Natural killer cell treated with Interleukin-12 subunit alpha and Interleukin-12 subunit beta and Interleukin-15 and Interleukin-18, amount 100 ng/mL, for 72 hours (primary cell): ENCODE results near the gene HDAC10. TPM values are rescaled to one million over a fixed set of nuclear protein-coding genes. Genes with fewer than 3 reads are reported as not detected.

Experiments used
- ATAC-seq, 2 donors: fragments of 150-1000 bp; cut with Tn5 transposase in 1 of 2; sonication (Bioruptor Pico), chemical (Tn5 transposase) in 1 of 2; 2 replicates each; pipeline ENCODE4 v1.10.0; 2021
- DNase-seq: peaks from one replicate; pipeline ENCODE4 v3.0.0; 2022; ENCODE audit warnings: low spot score
- H3K27ac Mint-ChIP-seq, 2 donors: 1 replicate in 1 of 2; 2 replicates in 1 of 2; pipeline ENCODE4 v1.8.0; 2022; ENCODE audit warnings: mixed read lengths in 2 of 2, mild to moderate bottlenecking in 1 of 2, moderate library complexity in 1 of 2
- H3K27me3 Mint-ChIP-seq, 2 donors: 1 replicate in 1 of 2; 2 replicates in 1 of 2; pipeline ENCODE4 v1.8.0; 2022; ENCODE audit warnings: mixed read lengths in 2 of 2
- H3K36me3 Mint-ChIP-seq: one replicate; pipeline ENCODE4 v1.8.0; 2022; ENCODE audit warnings: mixed read lengths
- H3K4me1 Mint-ChIP-seq, 2 donors: 1 replicate in 1 of 2; 2 replicates in 1 of 2; pipeline ENCODE4 v1.8.0; 2022; ENCODE audit warnings: low read depth in 2 of 2, mixed read lengths in 2 of 2, mild to moderate bottlenecking in 1 of 2
- H3K4me3 Mint-ChIP-seq: one replicate; pipeline ENCODE4 v1.8.0; 2022; ENCODE audit warnings: mixed read lengths
- H3K9me3 Mint-ChIP-seq: 2 replicates; pipeline ENCODE4 v1.8.0; 2022; ENCODE audit warnings: mixed read lengths
- total RNA-seq, 2 donors: library from RNA; stranded (reverse); gene quantifications; one replicate each; pipeline ENCODE4 v1.2.3, GENCODE V29; 2022

HDAC10 gene
- total RNA-seq, 2 donors from 2014 or later: 54.5 to 113 TPM

GRCh38 chr22:50220603-50221409, 30.3 kb downstream of the HDAC10 start:
- no peak overlapping the region for H3K27ac Mint-ChIP-seq
- DNase-seq (no peak), ATAC-seq (no peak)
- no peaks in the 10 kb centered on the region for H3K9me3 Mint-ChIP-seq
- no peaks in the 10 kb centered on the region for H3K36me3 Mint-ChIP-seq
- no peaks in the 10 kb centered on the region for H3K4me1 Mint-ChIP-seq
- no peak overlapping the region for H3K4me3 Mint-ChIP-seq
- H3K27me3 Mint-ChIP-seq: no peaks in the 10 kb centered on the region

GRCh38 chr22:50219800-50220602, 31.1 kb downstream of the HDAC10 start:
- Mint-ChIP-seq H3K9me3 (no peaks in the 10 kb centered on the region), H3K36me3 (peaks cover 1% of the 10 kb centered on the region), H3K27ac (no peak overlapping the region), H3K4me1 (peaks cover under 1 to 2% of the 10 kb centered on the region in 2 donors), H3K4me3 (no peak overlapping the region), H3K27me3 (no peaks in the 10 kb centered on the region)
- ATAC-seq (no peak), DNase-seq (no peak)

GRCh38 chr22:50218996-50219727, 31.9 kb downstream of the HDAC10 start:
- Mint-ChIP-seq H3K27ac (no peak overlapping the region), H3K9me3 (no peaks in the 10 kb centered on the region), H3K4me3 (no peak overlapping the region), H3K27me3 (no peaks in the 10 kb centered on the region), H3K4me1 (peaks cover 5 to 6% of the 10 kb centered on the region in 2 donors), H3K36me3 (peaks cover 6% of the 10 kb centered on the region)
- DNase-seq (no peak), ATAC-seq (no peak)

- no peaks in the 10 kb centered on the region for H3K9me3 Mint-ChIP-seq
- H3K27me3 Mint-ChIP-seq: no peaks in the 10 kb centered on the region
- H3K27ac Mint-ChIP-seq: no peak overlapping the region
These were observed 32.7 kb downstream of the HDAC10 start for GRCh38 chr22:50218153-50218995.

GRCh38 chr22:50217543-50218152, 33.4 kb downstream of the HDAC10 start:
- Mint-ChIP-seq H3K9me3 (no peaks in the 10 kb centered on the region), H3K36me3 (peaks cover 10% of the 10 kb centered on the region), H3K4me1 (peaks cover 5 to 9% of the 10 kb centered on the region in 2 donors), H3K27ac (no peak overlapping the region), H3K27me3 (no peaks in the 10 kb centered on the region), H3K4me3 (no peak overlapping the region)
- ATAC-seq: no peak
- no peak for DNase-seq

More at GRCh38 chr22:50218153-50218995, 32.7 kb downstream of the HDAC10 start:
- H3K4me1 Mint-ChIP-seq: peaks cover 5 to 6% of the 10 kb centered on the region in 2 donors
- DNase-seq (no peak), ATAC-seq (no peak)
- H3K4me3 Mint-ChIP-seq: no peak overlapping the region
- peaks cover 6% of the 10 kb centered on the region for H3K36me3 Mint-ChIP-seq

GRCh38 chr22:50216684-50217520, 34.2 kb downstream of the HDAC10 start:
- H3K27me3 Mint-ChIP-seq: no peaks in the 10 kb centered on the region
- no peak overlapping the region for H3K27ac Mint-ChIP-seq
- peaks cover 5 to 14% of the 10 kb centered on the region in 2 donors for H3K4me1 Mint-ChIP-seq
- peak in 1 of 2 donors; percentile 4 for ATAC-seq
- H3K36me3 Mint-ChIP-seq: peaks cover 13% of the 10 kb centered on the region
- H3K4me3 Mint-ChIP-seq: no peak overlapping the region
- DNase-seq: no peak
- H3K9me3 Mint-ChIP-seq: no peaks in the 10 kb centered on the region

- H3K4me1 Mint-ChIP-seq: peaks cover 5 to 16% of the 10 kb centered on the region in 2 donors
- no peak overlapping the region for H3K4me3 Mint-ChIP-seq
- no peak for DNase-seq
- no peak for ATAC-seq
- H3K27me3 Mint-ChIP-seq: no peaks in the 10 kb centered on the region
- no peaks in the 10 kb centered on the region for H3K9me3 Mint-ChIP-seq
- H3K27ac Mint-ChIP-seq: no peak overlapping the region
- peaks cover 13% of the 10 kb centered on the region for H3K36me3 Mint-ChIP-seq
These were observed 34.9 kb downstream of the HDAC10 start for GRCh38 chr22:50216055-50216683.

- ATAC-seq: no peak
- DNase-seq: no peak
- H3K4me1 Mint-ChIP-seq: peaks cover 5 to 18% of the 10 kb centered on the region in 2 donors
- H3K36me3 Mint-ChIP-seq: peaks cover 13% of the 10 kb centered on the region
- H3K9me3 Mint-ChIP-seq: no peaks in the 10 kb centered on the region
- no peak overlapping the region for H3K4me3 Mint-ChIP-seq
- no peak overlapping the region for H3K27ac Mint-ChIP-seq
- no peaks in the 10 kb centered on the region for H3K27me3 Mint-ChIP-seq
These were observed 35.6 kb downstream of the HDAC10 start for GRCh38 chr22:50215297-50216054.

GRCh38 chr22:50213263-50213662, 37.8 kb downstream of the HDAC10 start:
- DNase-seq (no peak), ATAC-seq (no peak)
- Mint-ChIP-seq H3K4me3 (no peak overlapping the region), H3K27ac (no peak overlapping the region), H3K27me3 (no peaks in the 10 kb centered on the region), H3K9me3 (no peaks in the 10 kb centered on the region), H3K36me3 (peaks cover 13% of the 10 kb centered on the region), H3K4me1 (peaks cover 10 to 23% of the 10 kb centered on the region in 2 donors)

- Mint-ChIP-seq H3K27ac (no peak overlapping the region), H3K4me1 (peaks cover 10 to 23% of the 10 kb centered on the region in 2 donors), H3K9me3 (no peaks in the 10 kb centered on the region), H3K4me3 (no peak overlapping the region), H3K27me3 (no peaks in the 10 kb centered on the region), H3K36me3 (peaks cover 13% of the 10 kb centered on the region)
- DNase-seq: no peak
- ATAC-seq: no peak
These were observed 39.9 kb downstream of the HDAC10 start for GRCh38 chr22:50211147-50211546.

- H3K27ac Mint-ChIP-seq: no peak overlapping the region
- H3K36me3 Mint-ChIP-seq: peaks cover 13% of the 10 kb centered on the region
- H3K4me3 Mint-ChIP-seq: no peak overlapping the region
- H3K27me3 Mint-ChIP-seq: no peaks in the 10 kb centered on the region
- ATAC-seq (no peak), DNase-seq (no peak)
- H3K9me3 Mint-ChIP-seq: no peaks in the 10 kb centered on the region
- H3K4me1 Mint-ChIP-seq: peaks cover 10 to 23% of the 10 kb centered on the region in 2 donors
These were observed 40.5 kb downstream of the HDAC10 start for GRCh38 chr22:50210378-50211139.
